SK-N-SH treated with all-trans-retinoic acid at 6 μM for 48 hours (cell line): ENCODE results near the gene BCKDHB.

Experiments
- ATAC-seq: fragments of 200-7000 bp; cut with Tn5 transposase; 3 replicates; pipeline ENCODE4 v1.9.1; 2020; ENCODE audit warnings: mild to moderate bottlenecking, moderate library complexity
- ARNTL ChIP-seq: fragments of 450-650 bp; formaldehyde crosslinking; IDR thresholded peaks from 2 replicates; pipeline ENCODE4 v1.5.0; 2020; ENCODE audit warnings: low read depth, mild to moderate bottlenecking, moderate library complexity, borderline replicate concordance
- CSDC2 ChIP-seq: fragments of 250-450 bp; sonication (Bioruptor Pico); IDR thresholded peaks from 2 replicates; pipeline ENCODE4 v1.5.0; 2020; ENCODE audit warnings: mild to moderate bottlenecking, moderate library complexity
- ESRRG ChIP-seq: fragments of 250-450 bp; sonication (Bioruptor Pico); IDR thresholded peaks from 2 replicates; pipeline ENCODE4 v1.6.1; 2021; ENCODE audit warnings: mild to moderate bottlenecking
- GLIS3 ChIP-seq: fragments of 250-450 bp; sonication (Bioruptor Pico); IDR thresholded peaks from 2 replicates; pipeline ENCODE4 v1.5.0; 2020; ENCODE audit warnings: mild to moderate bottlenecking, moderate library complexity
- ISL1 ChIP-seq: fragments of 250-450 bp; sonication (Bioruptor Pico); IDR thresholded peaks from 2 replicates; pipeline ENCODE4 v2.1.2; 2022; ENCODE audit warnings: mild to moderate bottlenecking, moderate library complexity
- OSR1 ChIP-seq: fragments of 250-450 bp; sonication (Bioruptor Pico); IDR thresholded peaks from 2 replicates; pipeline ENCODE4 v1.8.0; 2022; ENCODE audit warnings: moderate library complexity, mild to moderate bottlenecking, inconsistent platforms
- PPARA ChIP-seq: fragments of 250-450 bp; sonication (Bioruptor Pico); IDR thresholded peaks from 2 replicates; pipeline ENCODE4 v1.5.0; 2020; ENCODE audit warnings: mild to moderate bottlenecking, borderline replicate concordance
- SNAI2 ChIP-seq: fragments of 250-450 bp; sonication (Bioruptor Pico); IDR thresholded peaks from 2 replicates; pipeline ENCODE4 v1.5.0; 2020; ENCODE audit warnings: mild to moderate bottlenecking, moderate library complexity
- TCF4 ChIP-seq: fragments of 250-450 bp; sonication (Bioruptor Pico); IDR thresholded peaks from 2 replicates; pipeline ENCODE4 v1.8.0; 2021; ENCODE audit warnings: mild to moderate bottlenecking, moderate library complexity, borderline replicate concordance
- TOX ChIP-seq: fragments of 250-450 bp; sonication (Bioruptor Pico); IDR thresholded peaks from 2 replicates; pipeline ENCODE4 v1.8.0; 2021; ENCODE audit warnings: mild to moderate bottlenecking, moderate library complexity, borderline replicate concordance
- ZC3H10 ChIP-seq: fragments of 250-450 bp; sonication (Bioruptor Pico); IDR thresholded peaks from 2 replicates; pipeline ENCODE4 v1.5.1; 2021; ENCODE audit warnings: mild to moderate bottlenecking, moderate library complexity
- ZFP30 ChIP-seq: fragments of 450-650 bp; formaldehyde crosslinking; IDR thresholded peaks from 2 replicates; pipeline ENCODE4 v1.5.0; 2022; ENCODE audit warnings: mild to moderate bottlenecking, moderate library complexity
- ZNF565 ChIP-seq: fragments of 450-650 bp; formaldehyde crosslinking; conservative IDR thresholded peaks from 2 replicates; pipeline ENCODE4 v1.5.0; 2020; ENCODE audit warnings: low read depth, mild to moderate bottlenecking, moderate library complexity
- ZNF70 ChIP-seq: fragments of 450-650 bp; formaldehyde crosslinking; IDR thresholded peaks from 2 replicates; pipeline ENCODE4 v1.5.0; 2020; ENCODE audit warnings: mild to moderate bottlenecking, moderate library complexity
- ZNF8 ChIP-seq: fragments of 450-650 bp; formaldehyde crosslinking; IDR thresholded peaks from 2 replicates; pipeline ENCODE4 v1.5.0; 2020; ENCODE audit warnings: mild to moderate bottlenecking, moderate library complexity
- TF ChIP-seq, protein P1 (sequence below): fragments of 250-450 bp; sonication (Bioruptor Pico); IDR thresholded peaks from 2 replicates; pipeline ENCODE4 v1.8.0; 2021; ENCODE audit warnings: low read depth, mild to moderate bottlenecking, moderate library complexity, borderline replicate concordance
- TF ChIP-seq, protein P2 (sequence below): fragments of 250-450 bp; sonication (Bioruptor Pico); IDR thresholded peaks from 2 replicates; pipeline ENCODE4 v1.5.0; 2020; ENCODE audit warnings: mild to moderate bottlenecking, moderate library complexity
- TF ChIP-seq, protein P3 (sequence below): fragments of 250-450 bp; sonication (Bioruptor Pico); IDR thresholded peaks from 2 replicates; pipeline ENCODE4 v1.8.0; 2020; ENCODE audit warnings: mild to moderate bottlenecking, moderate library complexity, borderline replicate concordance
- TF ChIP-seq, protein P4 (sequence below): fragments of 250-450 bp; sonication (Bioruptor Pico); IDR thresholded peaks from 2 replicates; pipeline ENCODE4 v1.5.1; 2020; ENCODE audit warnings: low read depth, mild to moderate bottlenecking, moderate library complexity
- TF ChIP-seq, protein P5 (sequence below): fragments of 250-450 bp; sonication (Bioruptor Pico); IDR thresholded peaks from 2 replicates; pipeline ENCODE4 v1.5.1; 2021; ENCODE audit warnings: mild to moderate bottlenecking, moderate library complexity

Gene BCKDHB

DNA sequence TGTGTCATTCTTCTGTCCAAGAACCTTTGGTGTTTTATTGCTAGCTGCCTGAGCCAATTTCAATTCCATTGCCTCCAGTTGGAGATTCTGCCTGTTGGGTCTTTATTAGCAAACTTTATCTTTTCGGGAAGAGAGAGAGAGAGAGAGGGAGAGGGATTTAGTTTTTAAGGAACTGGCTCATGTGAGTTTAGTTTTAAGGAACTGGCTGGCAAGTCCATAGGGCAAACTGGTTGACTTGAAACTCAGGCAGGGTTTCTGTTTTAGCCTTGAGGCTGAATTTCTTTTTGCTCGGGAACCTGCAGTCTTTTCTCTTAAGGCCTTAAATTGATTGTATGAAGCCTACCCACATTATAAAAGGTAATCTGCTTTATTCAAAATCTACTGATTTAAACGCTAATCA, 23.0 kb downstream of the BCKDHB start:
- no peak for ATAC-seq

DNA sequence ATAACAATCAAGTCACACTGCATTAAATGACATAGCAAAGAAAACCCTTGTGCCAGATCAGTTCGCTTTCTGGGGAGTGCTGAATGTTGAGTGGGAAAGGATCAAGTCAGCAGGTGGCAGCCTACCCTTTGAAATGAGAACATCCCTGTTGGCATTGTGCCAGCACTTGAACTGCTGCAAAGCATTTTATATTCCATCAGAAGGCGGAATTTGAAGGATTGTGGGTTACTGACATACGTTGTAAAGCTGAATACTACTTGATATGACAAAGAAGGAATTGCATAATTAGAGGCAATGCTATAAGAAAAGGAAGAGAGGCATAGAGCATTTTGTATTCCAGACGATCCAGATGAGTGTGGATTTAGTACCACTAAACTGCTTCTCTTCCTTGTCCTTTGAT, 26.5 kb downstream of the BCKDHB start:
- ATAC-seq = peak; percentile 41
- TF ChIP-seq CSDC2 (no peak), TCF4 (CRISPR knock-in tag) (no peak), ISL1 (no peak), ZNF565 (CRISPR knock-in tag) (no peak), TOX (CRISPR knock-in tag) (no peak), ZNF70 (CRISPR knock-in tag) (no peak), ZNF8 (CRISPR knock-in tag) (no peak), ESRRG (CRISPR knock-in tag) (no peak), SNAI2 (CRISPR knock-in tag) (no peak), PPARA (CRISPR knock-in tag) (no peak), OSR1 (CRISPR knock-in tag) (no peak), ZFP30 (CRISPR knock-in tag) (no peak)
- TF ChIP-seq, protein P1, sequence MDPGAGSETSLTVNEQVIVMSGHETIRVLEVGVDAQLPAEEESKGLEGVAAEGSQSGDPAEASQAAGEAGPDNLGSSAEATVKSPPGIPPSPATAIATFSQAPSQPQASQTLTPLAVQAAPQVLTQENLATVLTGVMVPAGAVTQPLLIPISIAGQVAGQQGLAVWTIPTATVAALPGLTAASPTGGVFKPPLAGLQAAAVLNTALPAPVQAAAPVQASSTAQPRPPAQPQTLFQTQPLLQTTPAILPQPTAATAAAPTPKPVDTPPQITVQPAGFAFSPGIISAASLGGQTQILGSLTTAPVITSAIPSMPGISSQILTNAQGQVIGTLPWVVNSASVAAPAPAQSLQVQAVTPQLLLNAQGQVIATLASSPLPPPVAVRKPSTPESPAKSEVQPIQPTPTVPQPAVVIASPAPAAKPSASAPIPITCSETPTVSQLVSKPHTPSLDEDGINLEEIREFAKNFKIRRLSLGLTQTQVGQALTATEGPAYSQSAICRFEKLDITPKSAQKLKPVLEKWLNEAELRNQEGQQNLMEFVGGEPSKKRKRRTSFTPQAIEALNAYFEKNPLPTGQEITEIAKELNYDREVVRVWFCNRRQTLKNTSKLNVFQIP (CRISPR knock-in tag) = no peak
- TF ChIP-seq, protein P2, sequence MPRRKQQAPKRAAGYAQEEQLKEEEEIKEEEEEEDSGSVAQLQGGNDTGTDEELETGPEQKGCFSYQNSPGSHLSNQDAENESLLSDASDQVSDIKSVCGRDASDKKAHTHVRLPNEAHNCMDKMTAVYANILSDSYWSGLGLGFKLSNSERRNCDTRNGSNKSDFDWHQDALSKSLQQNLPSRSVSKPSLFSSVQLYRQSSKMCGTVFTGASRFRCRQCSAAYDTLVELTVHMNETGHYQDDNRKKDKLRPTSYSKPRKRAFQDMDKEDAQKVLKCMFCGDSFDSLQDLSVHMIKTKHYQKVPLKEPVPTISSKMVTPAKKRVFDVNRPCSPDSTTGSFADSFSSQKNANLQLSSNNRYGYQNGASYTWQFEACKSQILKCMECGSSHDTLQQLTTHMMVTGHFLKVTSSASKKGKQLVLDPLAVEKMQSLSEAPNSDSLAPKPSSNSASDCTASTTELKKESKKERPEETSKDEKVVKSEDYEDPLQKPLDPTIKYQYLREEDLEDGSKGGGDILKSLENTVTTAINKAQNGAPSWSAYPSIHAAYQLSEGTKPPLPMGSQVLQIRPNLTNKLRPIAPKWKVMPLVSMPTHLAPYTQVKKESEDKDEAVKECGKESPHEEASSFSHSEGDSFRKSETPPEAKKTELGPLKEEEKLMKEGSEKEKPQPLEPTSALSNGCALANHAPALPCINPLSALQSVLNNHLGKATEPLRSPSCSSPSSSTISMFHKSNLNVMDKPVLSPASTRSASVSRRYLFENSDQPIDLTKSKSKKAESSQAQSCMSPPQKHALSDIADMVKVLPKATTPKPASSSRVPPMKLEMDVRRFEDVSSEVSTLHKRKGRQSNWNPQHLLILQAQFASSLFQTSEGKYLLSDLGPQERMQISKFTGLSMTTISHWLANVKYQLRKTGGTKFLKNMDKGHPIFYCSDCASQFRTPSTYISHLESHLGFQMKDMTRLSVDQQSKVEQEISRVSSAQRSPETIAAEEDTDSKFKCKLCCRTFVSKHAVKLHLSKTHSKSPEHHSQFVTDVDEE = no peak
- TF ChIP-seq, protein P3, sequence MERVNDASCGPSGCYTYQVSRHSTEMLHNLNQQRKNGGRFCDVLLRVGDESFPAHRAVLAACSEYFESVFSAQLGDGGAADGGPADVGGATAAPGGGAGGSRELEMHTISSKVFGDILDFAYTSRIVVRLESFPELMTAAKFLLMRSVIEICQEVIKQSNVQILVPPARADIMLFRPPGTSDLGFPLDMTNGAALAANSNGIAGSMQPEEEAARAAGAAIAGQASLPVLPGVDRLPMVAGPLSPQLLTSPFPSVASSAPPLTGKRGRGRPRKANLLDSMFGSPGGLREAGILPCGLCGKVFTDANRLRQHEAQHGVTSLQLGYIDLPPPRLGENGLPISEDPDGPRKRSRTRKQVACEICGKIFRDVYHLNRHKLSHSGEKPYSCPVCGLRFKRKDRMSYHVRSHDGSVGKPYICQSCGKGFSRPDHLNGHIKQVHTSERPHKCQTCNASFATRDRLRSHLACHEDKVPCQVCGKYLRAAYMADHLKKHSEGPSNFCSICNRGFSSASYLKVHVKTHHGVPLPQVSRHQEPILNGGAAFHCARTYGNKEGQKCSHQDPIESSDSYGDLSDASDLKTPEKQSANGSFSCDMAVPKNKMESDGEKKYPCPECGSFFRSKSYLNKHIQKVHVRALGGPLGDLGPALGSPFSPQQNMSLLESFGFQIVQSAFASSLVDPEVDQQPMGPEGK (CRISPR knock-in tag) = no peak
- TF ChIP-seq, protein P4, sequence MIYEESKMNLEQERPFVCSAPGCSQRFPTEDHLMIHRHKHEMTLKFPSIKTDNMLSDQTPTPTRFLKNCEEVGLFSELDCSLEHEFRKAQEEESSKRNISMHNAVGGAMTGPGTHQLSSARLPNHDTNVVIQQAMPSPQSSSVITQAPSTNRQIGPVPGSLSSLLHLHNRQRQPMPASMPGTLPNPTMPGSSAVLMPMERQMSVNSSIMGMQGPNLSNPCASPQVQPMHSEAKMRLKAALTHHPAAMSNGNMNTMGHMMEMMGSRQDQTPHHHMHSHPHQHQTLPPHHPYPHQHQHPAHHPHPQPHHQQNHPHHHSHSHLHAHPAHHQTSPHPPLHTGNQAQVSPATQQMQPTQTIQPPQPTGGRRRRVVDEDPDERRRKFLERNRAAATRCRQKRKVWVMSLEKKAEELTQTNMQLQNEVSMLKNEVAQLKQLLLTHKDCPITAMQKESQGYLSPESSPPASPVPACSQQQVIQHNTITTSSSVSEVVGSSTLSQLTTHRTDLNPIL (CRISPR knock-in tag) = no peak

More for the DNA sequence above, 23.0 kb downstream of the BCKDHB start:
- TF ChIP-seq, protein P3 (CRISPR knock-in tag) = no peak
- no peak for TF ChIP-seq PPARA (CRISPR knock-in tag)
- no peak for TF ChIP-seq SNAI2 (CRISPR knock-in tag)
- TF ChIP-seq, protein P1 (CRISPR knock-in tag) = no peak
- TF ChIP-seq GLIS3 (CRISPR knock-in tag) = no peak
- TF ChIP-seq TOX (CRISPR knock-in tag) = no peak
- no peak for TF ChIP-seq ARNTL (CRISPR knock-in tag)
- TF ChIP-seq ISL1 = no peak
- TF ChIP-seq ZC3H10 (CRISPR knock-in tag) = no peak
- no peak for TF ChIP-seq OSR1 (CRISPR knock-in tag)
- TF ChIP-seq, protein P5, sequence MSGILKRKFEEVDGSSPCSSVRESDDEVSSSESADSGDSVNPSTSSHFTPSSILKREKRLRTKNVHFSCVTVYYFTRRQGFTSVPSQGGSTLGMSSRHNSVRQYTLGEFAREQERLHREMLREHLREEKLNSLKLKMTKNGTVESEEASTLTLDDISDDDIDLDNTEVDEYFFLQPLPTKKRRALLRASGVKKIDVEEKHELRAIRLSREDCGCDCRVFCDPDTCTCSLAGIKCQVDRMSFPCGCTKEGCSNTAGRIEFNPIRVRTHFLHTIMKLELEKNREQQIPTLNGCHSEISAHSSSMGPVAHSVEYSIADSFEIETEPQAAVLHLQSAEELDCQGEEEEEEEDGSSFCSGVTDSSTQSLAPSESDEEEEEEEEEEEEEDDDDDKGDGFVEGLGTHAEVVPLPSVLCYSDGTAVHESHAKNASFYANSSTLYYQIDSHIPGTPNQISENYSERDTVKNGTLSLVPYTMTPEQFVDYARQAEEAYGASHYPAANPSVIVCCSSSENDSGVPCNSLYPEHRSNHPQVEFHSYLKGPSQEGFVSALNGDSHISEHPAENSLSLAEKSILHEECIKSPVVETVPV (CRISPR knock-in tag) = no peak
